ENCODE results near the gene CCAR1. TPM values are rescaled to one million over a fixed set of nuclear protein-coding genes. Genes with fewer than 3 reads are reported as not detected.
"Not testable (repeated sequence)": the region's sequence is repeated elsewhere in the genome, so short reads cannot be mapped to it uniquely, and the experiment has no call there.

CCAR1 gene
- 100 to 1,000 TPM in 3 of 12 donors, 10 to 100 TPM in 8, not detected in 1; 52.0 to 141 (median 82.4) TPM for polyA plus RNA-seq (ENCODE audit: insufficient read length in 12 of 12)
- long read RNA-seq, donor 1, partial matches to known transcripts: 76 of 80 reads
- long read RNA-seq, donor 1, other reads (novel, unspliced or antisense): 0 of 80 reads
- long read RNA-seq, donor 2, partial matches to known transcripts: 27 of 28 reads
- long read RNA-seq, donor 2, other reads (novel, unspliced or antisense): 0 of 28 reads
- long read RNA-seq, donor 3, partial matches to known transcripts: 17 of 19 reads
- long read RNA-seq, donor 3, other reads (novel, unspliced or antisense): 0 of 19 reads
- long read RNA-seq, donor 4, partial matches to known transcripts: 13 of 16 reads
- long read RNA-seq, donor 4, other reads (novel, unspliced or antisense): 0 of 16 reads
- long read RNA-seq, donor 5: 0 reads
- long read RNA-seq, donor 6, partial matches to known transcripts: 11 of 15 reads
- long read RNA-seq, donor 6, other reads (novel, unspliced or antisense): 0 of 15 reads
- long read RNA-seq, donor 7, partial matches to known transcripts: 13 of 16 reads
- long read RNA-seq, donor 7, other reads (novel, unspliced or antisense): 0 of 16 reads
- long read RNA-seq, donor 8, partial matches to known transcripts: 24 of 25 reads
- long read RNA-seq, donor 8, other reads (novel, unspliced or antisense): 0 of 25 reads
- long read RNA-seq, donor 9, partial matches to known transcripts: 6 of 6 reads
- long read RNA-seq, donor 9, other reads (novel, unspliced or antisense): 0 of 6 reads
- long read RNA-seq, donor 10, partial matches to known transcripts: 6 of 9 reads
- long read RNA-seq, donor 10, other reads (novel, unspliced or antisense): 0 of 9 reads
- long read RNA-seq, donor 11, partial matches to known transcripts: 30 of 32 reads
- long read RNA-seq, donor 11, other reads (novel, unspliced or antisense): 0 of 32 reads

GRCh38 chr10:68720793-68721672 lies at the start of gene CCAR1:
Gene CCAR1, plus strand, starts transcription at chr10:68721239. Its CDS starts 1,266 bp downstream, at chr10:68722505.
- peak; percentile 99 for DNase-seq

GRCh38 chr10:68684413-68684812 lies 36.6 kb upstream of the CCAR1 start:
- no peak for DNase-seq

DNA sequence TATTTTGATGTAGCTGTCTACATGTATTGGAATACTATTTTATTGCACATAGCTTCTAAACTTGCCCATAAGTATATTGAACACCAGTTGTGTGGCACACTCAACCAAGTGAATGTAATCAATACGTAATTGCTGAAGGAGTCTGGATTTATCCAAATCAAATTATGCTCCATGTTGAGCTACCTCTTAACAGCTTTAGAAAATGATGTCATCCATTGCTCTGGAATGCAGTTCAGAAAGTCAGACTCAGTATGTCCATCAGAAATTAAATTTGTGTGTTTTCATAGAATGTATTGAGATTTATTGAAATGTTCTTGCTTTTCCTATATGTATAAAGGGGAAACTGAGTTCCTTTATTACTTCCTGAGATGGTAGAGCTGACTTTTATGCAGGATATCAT lies 25.0 kb upstream of the CCAR1 start:
- DNase-seq: no peak

DNA sequence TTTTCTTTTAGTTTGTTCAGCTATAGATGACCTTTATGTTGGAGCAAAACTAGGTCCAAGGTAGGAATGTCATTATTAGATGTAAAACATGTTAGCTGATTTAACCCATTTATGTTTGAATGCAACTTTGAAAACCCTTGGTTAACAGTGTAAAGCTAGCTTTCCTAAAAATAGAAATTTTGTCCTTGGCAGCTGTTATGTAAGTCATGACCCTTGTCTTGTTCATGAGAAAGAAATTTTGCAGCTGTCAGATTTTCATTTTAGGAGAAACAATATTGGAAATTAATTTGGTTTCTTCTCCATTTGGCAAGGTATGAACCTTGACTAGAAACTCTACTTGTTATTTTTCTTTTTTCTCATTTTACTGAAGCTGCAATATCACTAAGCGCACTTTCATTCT lies 23.9 kb upstream of the CCAR1 start:
- no peak for DNase-seq

DNA sequence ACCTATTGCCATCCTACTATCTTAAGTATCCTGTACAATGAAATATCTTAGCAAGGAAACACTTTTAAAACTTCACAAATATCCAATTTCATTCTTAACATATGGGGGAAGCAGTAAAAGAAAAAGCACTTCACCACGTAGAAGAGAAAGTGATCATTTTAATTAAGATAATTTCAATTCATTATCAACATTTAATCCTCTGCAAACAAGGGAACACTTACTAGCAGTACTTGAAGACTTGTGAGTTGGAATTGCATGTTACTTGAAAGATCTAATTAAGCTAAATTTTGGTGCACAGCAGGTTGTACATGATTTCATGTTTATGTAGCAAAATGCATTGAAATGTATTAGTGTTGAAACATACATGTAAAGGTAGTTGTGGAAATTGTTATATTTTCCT lies 20.8 kb upstream of the CCAR1 start:
- DNase-seq: no peak

GRCh38 chr10:68705548-68705947 lies 15.5 kb upstream of the CCAR1 start:
- DNase-seq: no peak

- DNase-seq: not testable (repeated sequence)
These were observed 12.1 kb upstream of the CCAR1 start for GRCh38 chr10:68708987-68709386.

DNA sequence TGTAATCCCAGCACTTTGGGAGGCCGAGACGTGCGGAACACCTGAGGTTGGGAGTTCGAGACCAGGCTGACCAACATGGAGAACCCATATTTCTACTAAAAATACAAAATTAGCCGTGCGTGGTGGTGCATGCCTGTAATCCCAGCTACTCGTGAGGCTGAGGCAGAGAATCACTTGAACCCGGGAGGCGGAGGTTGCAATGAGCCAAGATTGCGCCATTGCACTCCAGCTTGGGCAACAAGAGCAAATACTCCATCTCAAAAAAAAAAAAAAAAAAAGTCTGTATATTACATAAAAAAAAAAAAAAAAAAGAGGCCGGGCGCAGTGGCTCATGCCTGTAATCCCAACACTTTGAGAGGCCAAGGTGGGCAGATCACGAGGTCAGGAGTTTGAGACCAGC lies 8.0 kb upstream of the CCAR1 start:
- not testable (repeated sequence) for DNase-seq

GRCh38 chr10:68717435-68717834 lies 3.6 kb upstream of the CCAR1 start:
- DNase-seq: no peak

- DNase-seq: peak; percentile 37
These were observed 765 bp downstream of the CCAR1 start for GRCh38 chr10:68721673-68722335.

GRCh38 chr10:68725016-68725415 lies 4.0 kb downstream of the CCAR1 start:
- DNase-seq: no peak

DNA sequence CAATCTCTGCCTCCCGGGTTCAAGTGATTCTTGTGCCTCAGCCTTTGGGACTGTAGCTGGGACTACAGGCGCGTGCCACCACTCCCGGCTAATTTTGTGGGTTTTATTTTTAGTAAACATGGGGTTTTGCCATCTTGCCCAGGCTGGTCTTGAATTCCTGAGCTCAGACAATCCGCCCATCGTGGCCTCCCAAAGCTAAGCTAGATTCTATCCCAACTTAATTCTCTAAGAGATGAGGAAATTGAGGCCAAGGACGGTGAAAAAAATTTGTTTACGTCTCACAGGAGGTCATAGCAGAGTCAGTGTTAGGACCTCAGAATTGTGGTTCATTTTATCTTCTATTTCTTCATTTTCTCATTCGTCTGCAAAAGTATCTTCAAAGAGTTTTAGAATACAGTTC lies 6.1 kb downstream of the CCAR1 start:
- DNase-seq: no peak

DNA sequence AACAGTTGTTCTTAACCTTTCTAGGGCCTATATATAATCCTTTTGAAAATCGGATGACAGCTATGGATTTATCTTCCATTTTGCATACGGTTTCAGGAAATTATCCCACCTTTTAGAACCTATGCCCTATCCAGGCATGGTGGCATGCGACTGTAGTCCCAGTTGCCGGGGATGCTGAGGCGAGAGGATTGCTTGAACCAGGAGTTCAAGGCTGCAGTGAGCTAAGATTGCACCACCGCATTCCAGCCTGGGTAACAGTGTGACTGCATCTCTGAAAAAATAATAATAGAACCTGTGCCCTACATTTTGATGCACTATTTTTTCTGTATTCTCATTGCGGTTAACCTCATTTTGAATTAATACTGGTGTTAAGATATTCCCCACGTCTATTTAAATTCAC lies 11.6 kb downstream of the CCAR1 start:
- DNase-seq: no peak

DNA sequence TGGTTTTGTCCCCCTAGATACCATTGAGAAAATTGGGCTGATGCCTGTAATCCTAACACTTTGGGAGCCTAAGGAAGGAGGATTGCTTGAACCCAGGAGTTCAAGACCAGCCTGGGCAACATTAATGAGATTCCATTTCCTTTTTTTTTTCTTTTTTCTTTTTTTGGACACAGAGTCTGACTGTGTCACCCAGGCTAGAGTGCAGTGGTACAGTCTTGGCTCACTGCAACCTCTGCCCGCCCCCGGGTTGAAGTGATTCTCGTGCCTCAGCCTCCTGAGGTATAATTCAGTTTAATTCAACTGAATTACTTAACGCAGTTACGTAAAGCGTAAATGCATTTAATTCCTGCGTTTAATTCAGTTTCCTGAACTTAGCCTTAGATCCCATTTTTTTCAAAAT lies 13.3 kb downstream of the CCAR1 start:
- DNase-seq: no peak

GRCh38 chr10:68735119-68735518 lies 14.1 kb downstream of the CCAR1 start:
- no peak for DNase-seq

- not testable (repeated sequence) for DNase-seq
These were observed 14.7 kb downstream of the CCAR1 start for GRCh38 chr10:68735739-68736138.

DNA sequence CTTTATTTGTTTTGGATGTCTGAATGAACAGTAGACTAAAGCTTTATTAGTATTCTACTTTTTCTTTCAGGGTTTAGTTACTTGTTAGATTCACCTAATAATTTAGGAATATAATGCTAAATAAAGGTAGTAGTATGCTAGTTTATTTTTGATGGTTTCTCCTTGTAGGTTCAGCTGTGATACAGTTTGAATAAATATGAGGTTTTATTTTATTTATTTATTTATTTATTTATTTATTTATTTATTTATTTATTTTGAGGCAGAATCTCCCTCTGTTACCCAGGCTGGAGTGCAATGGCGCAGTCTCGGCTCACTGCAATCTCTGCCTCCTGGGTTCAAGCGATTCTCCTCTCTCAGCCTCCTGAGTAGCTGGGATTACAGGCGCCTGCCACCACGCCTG lies 19.6 kb downstream of the CCAR1 start:
- not testable (repeated sequence) for DNase-seq

GRCh38 chr10:68742397-68742796 lies 21.4 kb downstream of the CCAR1 start:
- DNase-seq: no peak

DNA sequence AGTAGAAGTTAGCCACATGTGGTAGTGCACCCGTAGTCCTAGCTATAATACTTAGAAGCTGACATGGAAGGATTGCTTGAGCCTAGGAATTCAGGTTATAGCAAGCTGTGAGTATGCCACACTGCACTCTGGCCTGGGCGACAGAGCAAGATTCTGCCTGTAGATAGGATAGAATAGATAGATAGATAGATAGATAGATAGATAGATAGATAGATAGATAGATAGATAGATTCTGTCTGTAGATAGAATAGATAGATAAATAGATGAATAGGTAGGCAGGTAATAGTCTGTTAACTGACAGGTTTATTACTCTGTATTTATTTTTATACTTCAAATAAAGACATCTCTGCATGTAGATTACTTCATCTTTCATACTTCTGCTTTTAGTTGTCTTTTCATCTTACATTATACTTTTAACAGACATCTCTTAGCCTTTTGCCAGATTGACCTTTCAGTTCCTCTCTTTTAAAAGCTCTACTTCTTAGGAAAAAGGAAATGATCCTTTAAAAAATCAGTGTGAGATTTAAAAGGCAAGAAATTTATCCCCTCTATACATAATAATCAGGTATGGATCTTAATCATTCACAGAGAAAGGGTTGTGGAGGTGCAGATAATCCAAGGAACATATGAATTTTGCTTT lies 31.8 kb downstream of the CCAR1 start:
- DNase-seq: no peak

DNA sequence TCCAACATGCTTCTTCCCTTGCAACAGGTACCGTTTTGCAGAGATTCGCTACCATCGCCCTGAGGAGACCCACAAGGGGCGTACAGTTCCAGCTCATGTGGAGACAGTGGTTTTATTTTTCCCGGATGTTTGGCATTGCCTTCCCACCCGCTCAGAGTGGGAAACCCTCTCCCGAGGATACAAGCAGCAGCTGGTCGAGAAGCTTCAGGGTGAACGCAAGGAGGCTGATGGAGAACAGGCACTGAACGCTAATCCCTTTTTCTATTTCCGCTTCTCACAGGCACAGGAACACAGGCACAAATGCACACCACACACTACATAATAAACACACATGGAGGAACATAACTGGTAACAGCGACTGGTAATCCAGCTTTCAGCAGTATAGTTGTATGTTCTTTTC lies 35.2 kb downstream of the CCAR1 start:
- no peak for DNase-seq

- no peak for DNase-seq
These were observed 35.7 kb downstream of the CCAR1 start for GRCh38 chr10:68756766-68757165.

Measured in muscle of arm (tissue), 14 donors.